Kidney (tissue), 14 donors: ENCODE data around the gene URAD. TPM values are rescaled to one million over a fixed set of nuclear protein-coding genes. Genes with fewer than 3 reads are reported as not detected.

ENCODE experiments used
- DNase-seq, 5 donors: peaks; one replicate each; pipeline ENCODE4 v3.0.0-alpha.2; 2013 to 2020
- FAIRE-seq: peaks from 2 replicates; lab custom pipeline; 2012; peaks lifted over from hg19 to GRCh38; lab: Jason Lieb, UNC
- H3K27ac ChIP-seq, 2 donors: one replicate each; pipeline ENCODE4 v1.7.0; 2013; ENCODE audit warnings: low read depth in 2 of 2, low read length in 2 of 2, inconsistent platforms in 1 of 2
- H3K27me3 ChIP-seq: one replicate; pipeline ENCODE4 v1.7.1; 2013; ENCODE audit warnings: low read length, inconsistent platforms; ENCODE audit not compliant: control insufficient read depth, insufficient read depth
- H3K36me3 ChIP-seq, 3 donors: one replicate each; pipeline versions ENCODE4 v1.7.0 to v1.7.1; 2013; ENCODE audit warnings: low read length in 3 of 3, control low read depth in 1 of 3, inconsistent platforms in 1 of 3; ENCODE audit not compliant: insufficient read depth in 3 of 3, control insufficient read depth in 2 of 3
- H3K4me1 ChIP-seq, 3 donors: one replicate each; pipeline versions ENCODE4 v1.7.0 to v1.7.1; 2013; ENCODE audit warnings: low read length in 3 of 3, inconsistent platforms in 1 of 3, low read depth in 1 of 3; ENCODE audit not compliant: control insufficient read depth in 2 of 3, insufficient read depth in 2 of 3
- H3K4me3 ChIP-seq, 3 donors: one replicate each; pipeline versions ENCODE4 v1.7.0 to v1.8.1; 2013; ENCODE audit warnings: low read length in 3 of 3, control low read depth in 1 of 3, inconsistent platforms in 1 of 3
- H3K9ac ChIP-seq, 3 donors: one replicate each; pipeline versions ENCODE4 v1.7.0 to v1.7.1; 2013; ENCODE audit warnings: low read length in 3 of 3, control low read depth in 1 of 3, inconsistent platforms in 1 of 3
- H3K9me3 ChIP-seq, 3 donors: one replicate each; pipeline versions ENCODE4 v1.7.0 to v1.7.1; 2013; ENCODE audit warnings: low read length in 3 of 3, control low read depth in 1 of 3, inconsistent platforms in 1 of 3; ENCODE audit not compliant: control insufficient read depth in 2 of 3, insufficient read depth in 1 of 3
- intact Hi-C: fragments of 100-400 bp; cut with DNase I; formaldehyde crosslinking; loops from one replicate; pipeline ENCODE4 v1.11.1; 2022
- polyA plus RNA-seq: library from polyadenylated mRNA; stranded (reverse); fragments of 350-450 nt; fragmentation: Illumina TruSeq; extraction: RNeasy Lipid Tissue Mini Kit (QIAGEN cat#74804); gene quantifications from one replicate; pipeline ENCODE4 v1.2.3, GENCODE V29; 2014; ENCODE audit warnings: low read depth, low replicate concordance; ENCODE audit not compliant: insufficient read depth
- total RNA-seq: library from RNA; stranded (reverse); fragmentation: NEBNext Ultra II Directional; extraction: Animal tissue kit (Norgen Biotek cat#: 25700); gene quantifications from one replicate; pipeline ENCODE4 v1.2.1, GENCODE V29; 2021
- TF ChIP-seq, protein P1 (sequence below): IDR thresholded peaks from 3 replicates; pipeline ENCODE4 v1.5.1; 2012; ENCODE audit warnings: mild to moderate bottlenecking, moderate library complexity, borderline replicate concordance; ENCODE audit not compliant: insufficient read depth; ENCODE audit errors: extremely low read depth
- donor health status: control.
- donor health status: control.
- donor health status: control.
- donor health status: control.
- donor health status: control.
- donor health status: DM: yes; HTN: yes; CAD: no.
- donor health status: Normal renal cell carcinoma (clear cell type).

Gene URAD
- total and polyA plus RNA-seq, 2 donors from 2014 or later = not detected

GRCh38 chr13:27954406-27954851 lies 34.1 kb downstream of the URAD start:
- TF ChIP-seq, protein P1, sequence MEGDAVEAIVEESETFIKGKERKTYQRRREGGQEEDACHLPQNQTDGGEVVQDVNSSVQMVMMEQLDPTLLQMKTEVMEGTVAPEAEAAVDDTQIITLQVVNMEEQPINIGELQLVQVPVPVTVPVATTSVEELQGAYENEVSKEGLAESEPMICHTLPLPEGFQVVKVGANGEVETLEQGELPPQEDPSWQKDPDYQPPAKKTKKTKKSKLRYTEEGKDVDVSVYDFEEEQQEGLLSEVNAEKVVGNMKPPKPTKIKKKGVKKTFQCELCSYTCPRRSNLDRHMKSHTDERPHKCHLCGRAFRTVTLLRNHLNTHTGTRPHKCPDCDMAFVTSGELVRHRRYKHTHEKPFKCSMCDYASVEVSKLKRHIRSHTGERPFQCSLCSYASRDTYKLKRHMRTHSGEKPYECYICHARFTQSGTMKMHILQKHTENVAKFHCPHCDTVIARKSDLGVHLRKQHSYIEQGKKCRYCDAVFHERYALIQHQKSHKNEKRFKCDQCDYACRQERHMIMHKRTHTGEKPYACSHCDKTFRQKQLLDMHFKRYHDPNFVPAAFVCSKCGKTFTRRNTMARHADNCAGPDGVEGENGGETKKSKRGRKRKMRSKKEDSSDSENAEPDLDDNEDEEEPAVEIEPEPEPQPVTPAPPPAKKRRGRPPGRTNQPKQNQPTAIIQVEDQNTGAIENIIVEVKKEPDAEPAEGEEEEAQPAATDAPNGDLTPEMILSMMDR = no peak
- DNase-seq = peak in 2 of 5 donors; percentile 33 to 46
- Histone ChIP-seq H3K4me1 (no peaks in the 10 kb centered on the region), H3K4me3 (peak overlapping the region in 2 of 3 donors; percentile 52 to 57), H3K9ac (no peak overlapping the region), H3K27me3 (peaks cover 56% of the 10 kb centered on the region), H3K36me3 (no peaks in the 10 kb centered on the region), H3K27ac (peak overlapping the region; percentile 78 to 86), H3K9me3 (peaks cover 0 to 3% (median 0%) of the 10 kb centered on the region in 3 donors)
- intact Hi-C loops = no loop called here
- no peak for FAIRE-seq

- peaks cover 0 to 3% (median 0%) of the 10 kb centered on the region in 3 donors for H3K9me3 ChIP-seq
- H3K27me3 ChIP-seq = peaks cover 50% of the 10 kb centered on the region
- peak overlapping the region in 2 of 3 donors; percentile 52 to 57 for H3K4me3 ChIP-seq
- TF ChIP-seq, protein P1 = peak; percentile 82
- peak overlapping the region in 1 of 3 donors; percentile 69 for H3K9ac ChIP-seq
- DNase-seq (peak; percentile 88 to 93 (median 91)), FAIRE-seq (no peak)
- H3K4me1 ChIP-seq = no peaks in the 10 kb centered on the region
- H3K27ac ChIP-seq = peak overlapping the region; percentile 78 to 86
- intact Hi-C loops = no loop called here
- no peaks in the 10 kb centered on the region for H3K36me3 ChIP-seq
Observed at GRCh38 chr13:27953676-27954405, 34.7 kb downstream of the URAD start.

- peak in 1 of 5 donors; percentile 43 for DNase-seq
- TF ChIP-seq, protein P1 = no peak
- no peak for FAIRE-seq
- Histone ChIP-seq H3K9me3 (peaks cover 0 to 3% (median 0%) of the 10 kb centered on the region in 3 donors), H3K9ac (peak overlapping the region in 1 of 3 donors; percentile 69), H3K4me3 (peak overlapping the region in 2 of 3 donors; percentile 37 to 57), H3K4me1 (no peaks in the 10 kb centered on the region), H3K27me3 (peaks cover 45% of the 10 kb centered on the region), H3K27ac (peak overlapping the region; percentile 78 to 86), H3K36me3 (no peaks in the 10 kb centered on the region)
- intact Hi-C loops = no loop called here
Observed at GRCh38 chr13:27952876-27953675, 35.4 kb downstream of the URAD start.
